ENCODE data around the gene NHSL2. TPM values are rescaled to one million over a fixed set of nuclear protein-coding genes. Genes with fewer than 3 reads are reported as not detected.

NHSL2 gene
- total RNA-seq, 1 donor from 2014 or later = 12.7 TPM

DNA sequence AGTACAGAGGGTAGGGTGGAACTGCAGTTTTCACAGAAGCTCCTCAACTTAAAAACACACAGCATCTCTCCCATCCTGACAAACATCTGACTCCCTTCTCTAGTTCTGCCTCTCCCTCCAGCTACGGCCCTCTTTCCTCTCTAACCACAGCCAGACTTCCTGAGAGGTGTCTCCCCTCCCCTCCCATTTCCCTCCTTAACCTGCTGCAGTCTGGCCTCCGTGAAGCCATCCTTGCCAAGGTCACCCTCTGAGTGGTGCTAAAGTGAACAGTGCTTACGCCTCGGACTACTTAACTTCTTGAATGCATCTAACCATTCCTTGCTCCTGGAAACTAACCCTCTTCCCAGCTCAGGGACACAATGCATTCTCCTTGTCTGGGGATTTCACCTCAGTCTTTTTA is 167.8 kb downstream of the NHSL2 start:
- H3K27me3 ChIP-seq (ENCODE audit: low read depth) = no peaks in the 10 kb centered on the region
- H3K36me3 ChIP-seq = no peaks in the 10 kb centered on the region
- H3K4me1 ChIP-seq = peaks cover 6% of the 10 kb centered on the region
- H3K4me3 ChIP-seq = no peak overlapping the region
- intact Hi-C loops (cut with DNase I) = no loop called here
- DNase-seq = no peak
- H3K9me3 ChIP-seq = no peaks in the 10 kb centered on the region
- no peak for ATAC-seq
- TF ChIP-seq, protein P1, sequence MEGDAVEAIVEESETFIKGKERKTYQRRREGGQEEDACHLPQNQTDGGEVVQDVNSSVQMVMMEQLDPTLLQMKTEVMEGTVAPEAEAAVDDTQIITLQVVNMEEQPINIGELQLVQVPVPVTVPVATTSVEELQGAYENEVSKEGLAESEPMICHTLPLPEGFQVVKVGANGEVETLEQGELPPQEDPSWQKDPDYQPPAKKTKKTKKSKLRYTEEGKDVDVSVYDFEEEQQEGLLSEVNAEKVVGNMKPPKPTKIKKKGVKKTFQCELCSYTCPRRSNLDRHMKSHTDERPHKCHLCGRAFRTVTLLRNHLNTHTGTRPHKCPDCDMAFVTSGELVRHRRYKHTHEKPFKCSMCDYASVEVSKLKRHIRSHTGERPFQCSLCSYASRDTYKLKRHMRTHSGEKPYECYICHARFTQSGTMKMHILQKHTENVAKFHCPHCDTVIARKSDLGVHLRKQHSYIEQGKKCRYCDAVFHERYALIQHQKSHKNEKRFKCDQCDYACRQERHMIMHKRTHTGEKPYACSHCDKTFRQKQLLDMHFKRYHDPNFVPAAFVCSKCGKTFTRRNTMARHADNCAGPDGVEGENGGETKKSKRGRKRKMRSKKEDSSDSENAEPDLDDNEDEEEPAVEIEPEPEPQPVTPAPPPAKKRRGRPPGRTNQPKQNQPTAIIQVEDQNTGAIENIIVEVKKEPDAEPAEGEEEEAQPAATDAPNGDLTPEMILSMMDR (IDR thresholded peaks at IDR 0.05) = no peak
- no peak overlapping the region for H3K27ac ChIP-seq

DNA sequence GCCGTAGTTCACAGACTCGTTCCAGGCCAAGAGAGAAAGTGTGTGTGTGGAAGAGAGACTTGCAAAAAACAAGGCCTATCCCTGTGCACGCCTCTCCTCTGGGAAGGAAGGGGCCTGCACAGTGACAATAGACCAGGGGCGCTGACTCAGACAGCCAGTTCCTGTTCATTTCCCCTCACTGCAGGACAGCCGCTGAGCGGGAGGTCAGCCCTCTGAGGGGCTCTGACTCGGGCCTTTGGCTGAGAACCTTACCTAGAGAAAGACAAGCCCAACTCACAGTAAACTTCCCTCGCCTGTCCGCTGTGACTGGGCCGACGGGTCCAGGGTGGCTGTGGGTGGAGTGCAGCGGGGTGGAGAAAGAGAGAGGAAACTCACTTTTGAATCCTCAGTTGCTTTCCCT is 169.0 kb downstream of the NHSL2 start:
- intact Hi-C loops (cut with DNase I) = no loop called here
- TF ChIP-seq, protein P1 (IDR thresholded peaks at IDR 0.05) = no peak
- DNase-seq = no peak
- Histone ChIP-seq H3K36me3 (no peaks in the 10 kb centered on the region), H3K4me3 (peak overlapping the region; percentile 36), H3K9me3 (no peaks in the 10 kb centered on the region), H3K27ac (peak overlapping the region; percentile 53), H3K27me3 (ENCODE audit: low read depth) (no peaks in the 10 kb centered on the region), H3K4me1 (peaks cover 6% of the 10 kb centered on the region)
- ATAC-seq = peak; percentile 42 to 53

DNA sequence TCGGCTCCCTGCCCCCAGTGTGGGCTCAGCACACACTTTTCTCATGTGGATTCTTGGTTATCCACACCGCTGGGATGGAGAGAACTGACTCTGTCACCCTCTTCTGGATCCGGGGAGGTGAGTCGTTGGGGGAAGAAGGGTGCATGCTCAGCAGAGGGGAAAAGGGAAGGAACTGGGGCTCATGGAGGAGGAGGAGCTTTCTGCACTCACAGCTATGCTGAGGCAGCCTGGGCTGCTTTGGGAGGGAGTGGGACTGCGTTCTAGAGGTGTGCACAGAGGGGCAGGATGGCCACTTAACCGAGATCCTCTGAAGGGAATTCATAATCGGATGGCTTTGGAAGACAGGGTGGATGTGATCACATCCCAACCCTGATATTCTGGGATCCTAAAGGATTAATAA is 169.5 kb downstream of the NHSL2 start:
- no peak for DNase-seq
- Histone ChIP-seq H3K9me3 (no peaks in the 10 kb centered on the region), H3K4me3 (peak overlapping the region; percentile 36), H3K27ac (peak overlapping the region; percentile 53), H3K27me3 (ENCODE audit: low read depth) (no peaks in the 10 kb centered on the region), H3K36me3 (no peaks in the 10 kb centered on the region), H3K4me1 (peaks cover 6% of the 10 kb centered on the region)
- ATAC-seq = no peak
- TF ChIP-seq, protein P1 (IDR thresholded peaks at IDR 0.05) = no peak
- intact Hi-C loops (cut with DNase I) = no loop called here

DNA sequence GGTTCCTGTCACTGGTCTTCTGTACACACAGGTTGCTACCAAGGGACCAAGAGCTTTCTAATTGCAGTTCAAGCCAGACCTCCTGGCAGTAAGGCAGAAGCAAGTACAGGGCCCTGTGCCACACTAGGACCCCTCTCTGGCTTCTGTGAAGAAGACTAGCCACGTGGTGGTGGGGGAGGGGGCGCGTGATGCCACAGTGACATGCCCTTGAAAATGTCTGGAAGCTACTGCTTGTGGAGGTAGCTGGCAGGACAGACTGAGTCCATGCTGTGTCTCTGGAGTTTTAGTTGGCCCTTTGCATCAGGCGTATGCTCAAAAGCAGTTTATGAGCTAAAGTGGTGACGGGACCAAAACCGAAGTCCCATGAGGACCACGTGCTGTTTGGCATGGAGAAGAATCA is 170.2 kb downstream of the NHSL2 start:
- H3K4me3 ChIP-seq = no peak overlapping the region

DNA sequence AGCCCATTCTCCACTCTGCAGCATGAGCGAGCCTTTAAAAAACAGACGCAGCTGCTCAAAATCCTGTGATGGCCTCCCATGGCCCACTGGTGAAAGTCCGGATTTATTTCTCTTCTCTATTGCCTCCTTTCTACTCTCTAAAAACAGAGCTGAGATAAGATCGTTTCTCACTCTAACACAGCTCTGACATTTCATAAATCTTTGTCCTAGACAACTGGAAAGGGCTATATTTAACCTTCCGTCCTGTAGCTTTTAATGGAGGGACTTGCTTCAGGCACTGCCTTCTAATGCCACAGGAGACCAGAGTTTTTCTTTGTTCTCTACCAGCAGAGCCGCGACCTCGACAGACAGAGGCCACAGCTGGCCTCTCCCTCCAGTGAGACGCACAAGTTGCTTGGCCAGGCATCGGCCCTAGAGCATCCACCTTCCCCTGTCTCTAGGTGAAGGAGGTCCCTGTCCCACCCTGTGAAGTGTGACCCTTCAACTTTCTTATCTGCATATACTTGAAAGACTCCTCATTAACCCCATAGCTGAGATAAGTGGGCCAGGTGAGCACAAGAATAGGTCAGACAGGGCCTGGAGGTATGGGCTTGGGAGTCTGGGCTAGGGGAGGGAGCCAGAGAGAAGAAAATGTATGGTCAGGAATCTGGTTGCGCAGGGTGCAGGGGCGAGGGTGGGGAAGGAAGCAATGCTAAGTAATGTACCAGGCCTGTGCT is 171.1 kb downstream of the NHSL2 start:
- H3K4me1 ChIP-seq = peaks cover 6% of the 10 kb centered on the region
- H3K36me3 ChIP-seq = no peaks in the 10 kb centered on the region
- H3K27me3 ChIP-seq (ENCODE audit: low read depth) = no peaks in the 10 kb centered on the region
- intact Hi-C loops (cut with DNase I) = no loop called here
- H3K27ac ChIP-seq = no peak overlapping the region
- ATAC-seq = no peak
- H3K4me3 ChIP-seq = no peak overlapping the region
- DNase-seq = no peak
- TF ChIP-seq, protein P1 (IDR thresholded peaks at IDR 0.05) = no peak
- H3K9me3 ChIP-seq = no peaks in the 10 kb centered on the region

More for the DNA sequence above, 170.2 kb downstream of the NHSL2 start:
- Histone ChIP-seq H3K36me3 (no peaks in the 10 kb centered on the region), H3K4me1 (peaks cover 6% of the 10 kb centered on the region), H3K27ac (no peak overlapping the region), H3K9me3 (no peaks in the 10 kb centered on the region), H3K27me3 (ENCODE audit: low read depth) (no peaks in the 10 kb centered on the region)
- DNase-seq (no peak), ATAC-seq (no peak)
- TF ChIP-seq, protein P1 (IDR thresholded peaks at IDR 0.05) = no peak
- intact Hi-C loops (cut with DNase I) = no loop called here

Measured in lower lobe of right lung (tissue), 2 donors.